PFSK-1 (cell line): ENCODE data around the gene ZNF497.

Experiments used
- POLR2AphosphoS5 ChIP-seq: IDR thresholded peaks from 2 replicates; pipeline ENCODE4 v1.6.1; 2012; ENCODE audit warnings: low read depth, mild to moderate bottlenecking, control low read depth, low read length, moderate library complexity
- REST ChIP-seq, 2 experiments: IDR thresholded peaks; 2 replicates each; pipeline versions ENCODE4 v1.6.1 to v1.8.0; 2011 to 2012; ENCODE audit warnings: low read depth in 2 of 2, low read length in 2 of 2, control low read depth in 1 of 2, inconsistent platforms in 1 of 2, mild to moderate bottlenecking in 1 of 2, moderate library complexity in 1 of 2; ENCODE audit not compliant: insufficient read depth in 1 of 2
- SIN3A ChIP-seq: IDR thresholded peaks from 2 replicates; pipeline ENCODE4 v1.6.1; 2012; ENCODE audit warnings: mild to moderate bottlenecking, low read length, moderate library complexity, borderline replicate concordance; ENCODE audit not compliant: insufficient read depth
- TAF1 ChIP-seq: IDR thresholded peaks from 2 replicates; pipeline ENCODE4 v1.6.1; 2012; ENCODE audit warnings: low read length, control low read depth, borderline replicate concordance; ENCODE audit not compliant: insufficient read depth

- no peak for TF ChIP-seq POLR2AphosphoS5
- TF ChIP-seq SIN3A: no peak
- TF ChIP-seq REST (IDR thresholded peaks at IDR 0.05; ENCODE audit: insufficient read depth in 1 of 2, low read depth in 2 of 2, low read length in 2 of 2): no peak
- no peak for TF ChIP-seq TAF1
These were observed 39.4 kb upstream of the ZNF497 start for GRCh38 chr19:58401840-58402421.
